Endometrial microvascular endothelial cells (primary cell): ENCODE results near the gene PAFAH1B2. TPM values are rescaled to one million over a fixed set of nuclear protein-coding genes. Genes with fewer than 3 reads are reported as not detected.
"Not testable (repeated sequence)": the region's sequence is repeated elsewhere in the genome, so short reads cannot be mapped to it uniquely, and the experiment has no call there.

Source experiments
- in situ Hi-C: cut with HindIII; loops from 2 replicates; pipeline ENCODE4 v1.10.0; 2017; ENCODE audit warnings: low sequenced_read_pairs, low pct_unique_long_range_greater_than_20kb; ENCODE audit errors: inconsistent ontology term
- total RNA-seq: library from RNA; depleted of rRNA; stranded (reverse); fragments of >200 nt; gene quantifications from one replicate; pipeline ENCODE4 v1.2.3, GENCODE V29; 2015; ENCODE audit errors: inconsistent ontology term

PAFAH1B2 gene, protein sequence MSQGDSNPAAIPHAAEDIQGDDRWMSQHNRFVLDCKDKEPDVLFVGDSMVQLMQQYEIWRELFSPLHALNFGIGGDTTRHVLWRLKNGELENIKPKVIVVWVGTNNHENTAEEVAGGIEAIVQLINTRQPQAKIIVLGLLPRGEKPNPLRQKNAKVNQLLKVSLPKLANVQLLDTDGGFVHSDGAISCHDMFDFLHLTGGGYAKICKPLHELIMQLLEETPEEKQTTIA
- 123 TPM for total RNA-seq

GRCh38 chr11:117143871-117144476 lies at the start of gene PAFAH1B2:
Gene PAFAH1B2, plus strand, starts transcription at chr11:117144287. Its CDS starts 8,161 bp downstream, at chr11:117152448.
- in situ Hi-C loops, result no loop called here

DNA sequence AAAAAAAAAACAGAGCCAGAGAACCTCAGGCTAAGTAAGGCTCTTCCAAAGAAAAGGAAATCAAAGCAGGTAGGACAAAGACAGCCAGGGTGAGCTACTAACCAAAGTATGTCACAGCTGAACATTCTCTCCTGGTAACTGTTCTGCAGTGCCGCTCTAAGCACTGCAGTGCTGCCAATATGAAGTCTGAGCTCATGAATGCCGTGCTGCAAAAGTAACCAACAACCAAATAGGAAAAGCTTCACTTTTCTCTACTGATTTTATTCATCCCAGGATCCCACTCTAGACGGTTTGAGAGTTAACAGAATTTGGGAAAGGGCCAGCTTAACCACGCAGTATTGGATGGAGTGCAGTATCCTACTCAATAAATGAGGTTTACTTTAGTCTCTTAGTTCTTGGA lies 49.3 kb upstream of the PAFAH1B2 start:
- in situ Hi-C loops, result no loop called here

- in situ Hi-C loops, result no loop called here
These were observed 48.6 kb upstream of the PAFAH1B2 start for GRCh38 chr11:117095284-117096161.

DNA sequence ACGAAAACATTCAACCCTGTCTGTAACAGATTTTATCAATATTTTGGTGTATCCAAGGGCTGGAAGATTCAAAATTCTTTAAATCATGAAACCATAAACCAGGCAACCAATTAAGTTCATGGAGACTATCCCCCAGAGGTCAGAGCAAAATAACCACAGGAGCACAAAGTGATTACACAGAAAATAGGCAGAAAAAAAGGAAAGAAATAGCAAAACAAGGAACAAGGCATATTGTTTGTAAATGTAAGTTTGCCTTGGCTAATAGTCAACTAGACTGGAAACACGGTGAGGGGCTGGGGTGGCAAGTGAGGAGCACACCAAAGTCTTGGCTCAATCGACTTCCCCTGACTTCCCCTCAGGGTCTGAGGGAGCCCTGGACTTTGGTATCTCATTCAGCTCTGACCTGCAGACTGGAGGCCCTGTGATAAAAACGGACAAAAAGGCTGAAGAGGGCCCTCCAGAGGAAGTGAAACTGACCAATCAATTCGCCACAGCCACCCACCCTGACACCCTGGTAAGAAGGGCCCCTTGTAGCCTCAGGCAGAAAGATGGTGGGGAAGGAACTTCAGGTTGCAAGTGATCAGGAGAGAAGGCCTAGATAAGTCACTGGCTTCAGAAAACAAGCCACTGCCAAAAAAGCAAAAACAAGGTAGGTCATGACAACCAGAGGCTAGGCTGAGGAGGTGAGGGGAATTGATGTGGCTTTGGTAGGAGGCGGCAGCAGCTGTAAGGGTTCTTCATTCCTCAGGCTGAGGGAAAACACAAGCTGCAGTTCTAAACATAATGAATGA lies 47.7 kb upstream of the PAFAH1B2 start:
- in situ Hi-C loops, result no loop called here

- in situ Hi-C loops, result no loop called here
These were observed 47.1 kb upstream of the PAFAH1B2 start for GRCh38 chr11:117097014-117097388.

DNA sequence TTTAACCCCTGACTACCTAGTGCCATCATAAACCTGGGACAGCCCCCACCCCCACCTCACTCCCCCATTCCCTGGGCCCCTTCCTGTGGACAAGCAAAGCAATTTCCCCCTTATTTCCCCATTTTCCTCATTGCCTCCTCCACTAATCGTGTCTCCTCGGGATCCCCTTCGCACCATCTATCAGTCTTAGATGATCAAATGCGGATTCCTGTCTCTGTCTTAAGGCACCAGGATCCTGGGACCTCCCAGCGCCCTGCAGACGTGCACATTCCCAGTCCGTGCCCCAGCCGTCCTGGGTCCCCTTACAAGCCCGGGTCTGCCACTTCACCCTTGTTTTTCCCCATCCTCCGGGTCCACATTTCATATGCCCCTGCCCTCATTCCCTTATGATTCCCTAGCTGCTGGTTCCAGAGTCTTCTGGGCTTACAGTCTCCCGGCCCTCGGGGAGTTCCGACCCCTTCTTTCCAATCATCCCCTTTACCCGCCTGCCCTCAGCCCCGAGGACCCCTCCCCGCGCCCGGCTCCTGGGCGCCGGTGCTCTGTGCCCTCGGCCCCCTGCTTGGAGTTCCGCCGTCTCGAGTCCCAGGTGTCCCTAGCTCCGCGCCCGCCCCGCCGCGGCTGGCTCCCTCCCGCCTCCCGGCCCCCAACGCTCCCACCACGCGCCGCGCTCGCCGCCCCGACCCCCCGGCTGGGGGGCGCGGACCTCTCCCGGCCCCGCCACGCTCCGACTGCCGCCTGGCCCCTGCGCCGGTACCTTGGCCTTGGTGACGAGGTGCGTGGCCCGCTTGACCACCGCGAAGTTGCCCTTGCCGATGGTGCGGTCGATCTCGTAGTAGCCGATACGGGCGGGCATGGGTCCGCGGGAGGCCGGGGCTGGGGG lies 46.5 kb upstream of the PAFAH1B2 start:
- in situ Hi-C loops, result no loop called here

DNA sequence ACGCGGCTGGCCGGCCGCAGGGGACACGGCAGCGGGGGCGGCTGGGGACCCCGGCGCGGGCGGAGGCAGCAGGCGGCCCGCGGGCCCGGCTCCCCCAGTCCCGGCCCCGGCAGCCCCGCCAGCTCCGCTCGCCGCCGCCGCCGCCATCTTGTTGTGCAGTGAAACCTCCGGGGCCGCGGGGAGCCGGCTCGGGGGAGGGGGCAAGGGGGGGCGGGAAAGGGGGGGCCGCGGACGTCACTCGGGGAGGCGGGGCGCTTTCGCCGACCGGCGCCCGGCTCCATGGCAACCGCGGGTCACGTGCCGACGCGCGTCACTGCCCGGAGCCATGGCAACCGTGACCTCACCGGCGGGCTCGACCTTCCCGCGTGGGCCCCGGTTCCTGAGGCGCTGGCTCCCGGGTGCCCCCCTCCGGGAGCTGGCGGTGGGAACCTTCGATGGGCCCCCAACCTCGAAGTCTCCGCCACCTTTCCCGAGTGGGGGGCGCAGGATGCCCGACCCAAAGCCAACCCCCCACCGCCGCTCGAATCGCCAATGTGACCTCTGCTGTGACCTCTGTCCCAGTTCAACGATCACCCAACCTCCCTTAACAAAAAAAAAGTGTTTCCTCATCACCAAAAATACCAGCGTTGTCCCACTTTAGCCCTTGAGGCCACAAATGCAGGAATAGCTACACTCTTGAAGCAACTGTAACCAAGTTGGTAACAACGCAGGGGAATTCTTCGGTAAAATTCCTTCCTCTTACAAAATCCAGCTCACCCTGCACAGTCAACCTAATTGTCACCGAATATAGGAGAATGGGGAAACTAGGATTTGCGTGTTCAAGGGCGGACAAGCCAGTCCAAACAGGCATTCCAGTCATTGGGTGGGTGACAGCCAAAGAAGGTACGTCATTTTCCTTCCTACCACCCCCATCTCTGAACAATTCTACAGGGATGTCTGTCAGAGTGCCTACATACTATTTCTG lies 45.5 kb upstream of the PAFAH1B2 start, which contains the start of gene SIK3:
SIK3 (minus strand) TSS at position 160 of the 964 bp plus-strand sequence; CDS start at position 147, 13 bp downstream.
- in situ Hi-C loops, result no loop called here

DNA sequence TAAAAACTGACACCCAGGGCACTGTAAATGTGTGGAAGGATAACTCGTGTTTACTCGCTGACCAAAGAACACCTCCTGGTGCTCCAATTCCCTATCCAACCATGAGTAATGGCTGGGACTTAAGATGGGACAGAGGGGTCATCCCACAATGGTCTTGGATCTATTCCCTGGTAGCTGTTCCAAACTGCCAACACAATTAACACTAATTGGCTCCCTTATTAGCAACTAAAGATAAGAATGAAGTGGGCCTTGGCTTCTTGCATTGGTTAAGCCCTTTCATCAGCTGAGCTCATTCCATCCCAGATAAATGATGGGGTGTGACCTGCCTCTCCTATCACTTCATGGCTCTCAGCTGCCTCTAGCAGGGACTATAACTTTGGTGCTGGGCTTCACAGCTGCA lies 44.4 kb upstream of the PAFAH1B2 start:
- in situ Hi-C loops, result no loop called here

- in situ Hi-C loops, result no loop called here
These were observed 43.5 kb upstream of the PAFAH1B2 start for GRCh38 chr11:117100556-117100955.

DNA sequence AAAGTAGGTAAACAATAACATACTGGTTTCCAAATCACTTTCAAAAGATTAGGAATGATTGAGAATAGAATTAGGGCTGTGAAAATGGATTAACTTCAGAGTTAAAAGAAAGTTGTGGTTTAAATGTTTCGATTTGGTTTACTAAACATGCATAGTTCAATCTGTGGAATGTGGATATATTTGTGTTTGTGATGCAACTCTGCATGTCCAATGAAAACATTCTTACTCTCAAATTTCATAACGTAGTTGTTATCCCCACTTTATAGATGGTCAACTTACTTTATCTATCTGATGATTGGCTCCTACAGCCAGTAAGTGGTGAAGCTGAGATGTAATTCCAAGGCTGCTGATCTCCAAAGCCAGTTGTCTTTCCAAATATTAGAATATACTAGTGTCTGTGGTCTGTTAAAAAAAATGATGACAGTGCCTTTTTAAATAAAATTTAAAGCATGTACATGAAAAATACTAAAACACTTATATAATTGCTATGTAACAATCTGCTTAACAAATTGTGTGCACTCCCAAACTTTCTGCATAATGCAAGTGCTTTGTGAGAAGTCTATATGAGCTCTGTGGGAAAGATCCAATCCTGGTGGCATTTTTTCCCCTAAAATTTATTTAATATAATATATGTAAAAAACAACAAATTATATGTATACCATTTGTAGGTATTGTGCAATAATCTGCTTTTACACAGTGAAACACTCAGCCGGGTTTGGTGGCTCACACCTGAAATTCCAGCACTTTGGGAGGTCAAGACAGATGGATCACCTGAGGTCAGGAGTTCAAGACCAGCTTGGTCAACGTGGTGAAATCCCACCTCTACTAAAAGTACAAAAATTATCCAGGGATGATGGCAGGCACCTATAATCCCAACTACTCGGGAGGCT lies 36.1 kb upstream of the PAFAH1B2 start:
- in situ Hi-C loops, result no loop called here

- in situ Hi-C loops, result no loop called here
These were observed 33.7 kb upstream of the PAFAH1B2 start for GRCh38 chr11:117110294-117110950.

GRCh38 chr11:117112497-117112896 lies 31.6 kb upstream of the PAFAH1B2 start:
- in situ Hi-C loops, result not testable (repeated sequence)

DNA sequence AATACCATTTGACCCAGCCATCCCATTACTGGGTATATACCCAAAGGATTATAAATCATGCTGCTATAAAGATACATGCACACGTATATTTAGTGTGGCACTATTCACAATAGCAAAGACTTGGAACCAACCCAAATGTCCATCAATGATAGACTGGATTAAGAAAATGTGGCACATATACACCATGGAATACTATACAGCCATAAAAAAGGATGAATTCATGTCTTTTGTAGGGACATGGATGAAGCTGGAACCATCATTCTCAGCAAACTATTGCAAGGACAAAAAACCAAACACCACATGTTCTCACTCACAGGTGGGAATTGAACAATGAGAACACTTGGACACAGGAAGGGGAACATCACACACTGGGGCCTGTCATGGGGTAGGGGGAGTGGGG lies 31.1 kb upstream of the PAFAH1B2 start:
- in situ Hi-C loops, result not testable (repeated sequence)

- in situ Hi-C loops, result no loop called here
These were observed 26.4 kb upstream of the PAFAH1B2 start for GRCh38 chr11:117117681-117118080.

GRCh38 chr11:117121176-117121575 lies 22.9 kb upstream of the PAFAH1B2 start:
- in situ Hi-C loops, result no loop called here

GRCh38 chr11:117122556-117122955 lies 21.5 kb upstream of the PAFAH1B2 start:
- in situ Hi-C loops, result no loop called here
